ENCODE results near the gene APH1A.
"Not testable (repeated sequence)": the region's sequence is repeated elsewhere in the genome, so short reads cannot be mapped to it uniquely, and the experiment has no call there.

Gene APH1A

GRCh38 chr1:150268705-150269403, at the start of gene APH1A:
APH1A (minus strand) TSS chr1:150269016; CDS start chr1:150268810, 206 bp downstream.
- peak; percentile 79 to 88 for DNase-seq (ENCODE audit: low read depth in 2 of 2, low spot score in 1 of 2)

- not testable (repeated sequence) for DNase-seq (ENCODE audit: low read depth in 2 of 2, low spot score in 1 of 2)
Observed at GRCh38 chr1:150314691-150315090, 45.9 kb upstream of the APH1A start.

GRCh38 chr1:150311762-150312161, 42.9 kb upstream of the APH1A start:
- DNase-seq (ENCODE audit: low read depth in 2 of 2, low spot score in 1 of 2): no peak

GRCh38 chr1:150309758-150310508, 41.1 kb upstream of the APH1A start:
- no peak for DNase-seq (ENCODE audit: low read depth in 2 of 2, low spot score in 1 of 2)

GRCh38 chr1:150308585-150308984, 39.8 kb upstream of the APH1A start:
- not testable (repeated sequence) for DNase-seq (ENCODE audit: low read depth in 2 of 2, low spot score in 1 of 2)

GRCh38 chr1:150302902-150303301, 34.1 kb upstream of the APH1A start:
- DNase-seq (ENCODE audit: low read depth in 2 of 2, low spot score in 1 of 2): no peak

- no peak for DNase-seq (ENCODE audit: low read depth in 2 of 2, low spot score in 1 of 2)
Observed at GRCh38 chr1:150302338-150302737, 33.5 kb upstream of the APH1A start.

GRCh38 chr1:150299716-150300115, 30.9 kb upstream of the APH1A start:
- no peak for DNase-seq (ENCODE audit: low read depth in 2 of 2, low spot score in 1 of 2)

GRCh38 chr1:150295476-150295875, 26.7 kb upstream of the APH1A start:
- DNase-seq (ENCODE audit: low read depth in 2 of 2, low spot score in 1 of 2): no peak

GRCh38 chr1:150293433-150294253, 24.8 kb upstream of the APH1A start, which contains the start of gene MRPS21:
MRPS21 (plus strand) TSS chr1:150293861; CDS start chr1:150294367, 506 bp downstream.
- peak; percentile 63 to 69 for DNase-seq (ENCODE audit: low read depth in 2 of 2, low spot score in 1 of 2)

GRCh38 chr1:150288822-150289221, 20.0 kb upstream of the APH1A start:
- no peak for DNase-seq (ENCODE audit: low read depth in 2 of 2, low spot score in 1 of 2)

GRCh38 chr1:150288382-150288781, 19.6 kb upstream of the APH1A start:
- no peak for DNase-seq (ENCODE audit: low read depth in 2 of 2, low spot score in 1 of 2)

GRCh38 chr1:150283260-150283659, 14.4 kb upstream of the APH1A start:
- DNase-seq (ENCODE audit: low read depth in 2 of 2, low spot score in 1 of 2): no peak

- no peak for DNase-seq (ENCODE audit: low read depth in 2 of 2, low spot score in 1 of 2)
Observed at GRCh38 chr1:150282558-150282958, 13.7 kb upstream of the APH1A start.

- DNase-seq (ENCODE audit: low read depth in 2 of 2, low spot score in 1 of 2): peak; percentile 61 to 69
Observed at GRCh38 chr1:150281758-150282557, 13.1 kb upstream of the APH1A start, which contains the start of gene CIART. CIART (plus strand) TSS chr1:150282554; CDS start chr1:150283268, 714 bp downstream.

- DNase-seq (ENCODE audit: low read depth in 2 of 2, low spot score in 1 of 2): peak; percentile 34 to 40
Observed at GRCh38 chr1:150281221-150281757, 12.5 kb upstream of the APH1A start.

- DNase-seq (ENCODE audit: low read depth in 2 of 2, low spot score in 1 of 2): no peak
Observed at GRCh38 chr1:150280138-150280707, 11.4 kb upstream of the APH1A start.

GRCh38 chr1:150273311-150273710, 4.5 kb upstream of the APH1A start:
- no peak for DNase-seq (ENCODE audit: low read depth in 2 of 2, low spot score in 1 of 2)

GRCh38 chr1:150271291-150271959, 2.6 kb upstream of the APH1A start:
- no peak for DNase-seq (ENCODE audit: low read depth in 2 of 2, low spot score in 1 of 2)
